Stimulated activated naive B cell treated with anti-CD40 and anti-IgM and Interleukin-4, amounts not matched to agents 10 μg/mL and 1 μg/mL and 100 μg/mL, for 72 hours (primary cell): Measurements from ENCODE around the gene DHRSX.
"Not testable (repeated sequence)": the region's sequence is repeated elsewhere in the genome, so short reads cannot be mapped to it uniquely, and the experiment has no call there.

Experiments used
- ATAC-seq, 2 donors: fragments of 150-1000 bp; cut with Tn5 transposase; replicated peaks; 2 replicates each; pipeline ENCODE4 v1.10.0; 2021; ENCODE audit warnings: moderate library complexity in 1 of 2
- DNase-seq: peaks from one replicate; pipeline ENCODE4 v3.0.0; 2021
- H3K27ac Mint-ChIP-seq: one replicate; pipeline ENCODE4 v1.8.0; 2022; ENCODE audit warnings: mild to moderate bottlenecking, mixed read lengths
- H3K27me3 Mint-ChIP-seq, 2 donors: one replicate each; pipeline ENCODE4 v1.8.0; 2022; ENCODE audit warnings: mixed read lengths in 2 of 2
- H3K36me3 Mint-ChIP-seq, 2 donors: one replicate each; pipeline ENCODE4 v1.8.0; 2022; ENCODE audit warnings: mixed read lengths in 2 of 2, mild to moderate bottlenecking in 1 of 2
- H3K4me1 Mint-ChIP-seq, 2 donors: one replicate each; pipeline ENCODE4 v1.8.0; 2022; ENCODE audit warnings: mixed read lengths in 2 of 2, mild to moderate bottlenecking in 1 of 2
- H3K4me3 Mint-ChIP-seq, 2 donors: one replicate each; pipeline ENCODE4 v1.8.0; 2022; ENCODE audit warnings: mild to moderate bottlenecking in 2 of 2, mixed read lengths in 2 of 2, moderate library complexity in 1 of 2
- H3K9me3 Mint-ChIP-seq, 2 donors: one replicate each; pipeline ENCODE4 v1.8.0; 2022; ENCODE audit warnings: mixed read lengths in 2 of 2, mild to moderate bottlenecking in 1 of 2

Gene DHRSX

GRCh38 chrX:2534261-2535021 is 33.7 kb upstream of the DHRSX start:
- H3K27ac Mint-ChIP-seq, DNase-seq, H3K9me3 Mint-ChIP-seq: not testable (repeated sequence)

GRCh38 chrX:2533424-2533823 is 32.6 kb upstream of the DHRSX start:
- ATAC-seq (no peak), DNase-seq (no peak)
- Mint-ChIP-seq H3K9me3 (peaks cover 0 to 4% of the 10 kb centered on the region in 2 donors), H3K4me3 (no peak overlapping the region), H3K27ac (no peak overlapping the region), H3K27me3 (peaks cover 0 to 9% of the 10 kb centered on the region in 2 donors), H3K4me1 (no peaks in the 10 kb centered on the region), H3K36me3 (no peaks in the 10 kb centered on the region)

More at GRCh38 chrX:2534261-2535021, 33.7 kb upstream of the DHRSX start:
- H3K4me1 Mint-ChIP-seq, H3K4me3 Mint-ChIP-seq, ATAC-seq, H3K36me3 Mint-ChIP-seq: not testable (repeated sequence)
- H3K27me3 Mint-ChIP-seq, result peaks cover 0 to 12% of the 10 kb centered on the region in 2 donors

GRCh38 chrX:2526390-2526789 is 25.6 kb upstream of the DHRSX start:
- H3K4me3 Mint-ChIP-seq, result peak overlapping the region in 1 of 2 donors; percentile 37
- DNase-seq (peak; percentile 33), ATAC-seq (peak; percentile 59 to 62)
- peaks cover 16 to 23% of the 10 kb centered on the region in 2 donors for H3K36me3 Mint-ChIP-seq
- H3K9me3 Mint-ChIP-seq, result peaks cover 15 to 16% of the 10 kb centered on the region in 2 donors
- H3K4me1 Mint-ChIP-seq, result peaks cover 10 to 14% of the 10 kb centered on the region in 2 donors
- peak overlapping the region; percentile 65 for H3K27ac Mint-ChIP-seq
- peaks cover 7 to 10% of the 10 kb centered on the region in 2 donors for H3K27me3 Mint-ChIP-seq

GRCh38 chrX:2523911-2524310 is 23.1 kb upstream of the DHRSX start:
- peaks cover 10 to 16% of the 10 kb centered on the region in 2 donors for H3K4me1 Mint-ChIP-seq
- no peak overlapping the region for H3K4me3 Mint-ChIP-seq
- DNase-seq (no peak), ATAC-seq (no peak)
- peaks cover 17 to 23% of the 10 kb centered on the region in 2 donors for H3K36me3 Mint-ChIP-seq
- H3K27ac Mint-ChIP-seq, result no peak overlapping the region
- peaks cover 15 to 16% of the 10 kb centered on the region in 2 donors for H3K9me3 Mint-ChIP-seq
- H3K27me3 Mint-ChIP-seq, result peaks cover 7 to 10% of the 10 kb centered on the region in 2 donors

GRCh38 chrX:2521927-2522386 is 21.2 kb upstream of the DHRSX start:
- peaks cover 4 to 6% of the 10 kb centered on the region in 2 donors for H3K27me3 Mint-ChIP-seq
- peak overlapping the region; percentile 68 to 77 for H3K4me3 Mint-ChIP-seq
- peaks cover 20 to 22% of the 10 kb centered on the region in 2 donors for H3K4me1 Mint-ChIP-seq
- ATAC-seq (no peak), DNase-seq (no peak)
- H3K36me3 Mint-ChIP-seq, result peaks cover 13 to 18% of the 10 kb centered on the region in 2 donors
- H3K9me3 Mint-ChIP-seq, result peaks cover 11 to 12% of the 10 kb centered on the region in 2 donors
- H3K27ac Mint-ChIP-seq, result peak overlapping the region; percentile 96

GRCh38 chrX:2521092-2521926 is 20.5 kb upstream of the DHRSX start:
- H3K36me3 Mint-ChIP-seq, result peaks cover 7 to 12% of the 10 kb centered on the region in 2 donors
- DNase-seq (peak; percentile 76), ATAC-seq (peak; percentile 95)
- peaks cover 0 to 4% of the 10 kb centered on the region in 2 donors for H3K27me3 Mint-ChIP-seq
- H3K4me1 Mint-ChIP-seq, result peaks cover 20% of the 10 kb centered on the region in 2 donors
- H3K27ac Mint-ChIP-seq, result peak overlapping the region; percentile 96
- peaks cover 5% of the 10 kb centered on the region in 2 donors for H3K9me3 Mint-ChIP-seq
- peak overlapping the region; percentile 68 to 77 for H3K4me3 Mint-ChIP-seq

- peaks cover 5 to 8% of the 10 kb centered on the region in 2 donors for H3K36me3 Mint-ChIP-seq
These were observed 19.8 kb upstream of the DHRSX start for GRCh38 chrX:2520539-2520938.

GRCh38 chrX:2519638-2520037 is 18.9 kb upstream of the DHRSX start:
- not testable (repeated sequence) for H3K36me3 Mint-ChIP-seq, ATAC-seq, H3K27ac Mint-ChIP-seq, H3K4me3 Mint-ChIP-seq, H3K9me3 Mint-ChIP-seq, H3K27me3 Mint-ChIP-seq, DNase-seq
- H3K4me1 Mint-ChIP-seq, result peaks cover 22 to 33% of the 10 kb centered on the region in 2 donors

More at GRCh38 chrX:2520539-2520938, 19.8 kb upstream of the DHRSX start:
- H3K9me3 Mint-ChIP-seq, result peaks cover 0 to 1% of the 10 kb centered on the region in 2 donors
- peaks cover 0 to under 1% of the 10 kb centered on the region in 2 donors for H3K27me3 Mint-ChIP-seq
- peaks cover 21 to 27% of the 10 kb centered on the region in 2 donors for H3K4me1 Mint-ChIP-seq
- no peak overlapping the region for H3K4me3 Mint-ChIP-seq
- no peak overlapping the region for H3K27ac Mint-ChIP-seq
- ATAC-seq (no peak), DNase-seq (no peak)

- peak; percentile 7 to 8 for ATAC-seq
- Mint-ChIP-seq H3K9me3 (no peaks in the 10 kb centered on the region), H3K27ac (peak overlapping the region; percentile 83), H3K27me3 (no peaks in the 10 kb centered on the region), H3K4me3 (peak overlapping the region; percentile 49 to 61), H3K36me3 (peaks cover 3% of the 10 kb centered on the region in 2 donors), H3K4me1 (peaks cover 27 to 43% of the 10 kb centered on the region in 2 donors)
- no peak for DNase-seq
These were observed 16.3 kb upstream of the DHRSX start for GRCh38 chrX:2517055-2517454.

GRCh38 chrX:2516623-2517022 is 15.8 kb upstream of the DHRSX start:
- peak overlapping the region; percentile 49 to 61 for H3K4me3 Mint-ChIP-seq
- no peaks in the 10 kb centered on the region for H3K27me3 Mint-ChIP-seq
- ATAC-seq (peak; percentile 66 to 68), DNase-seq (peak; percentile 33)
- H3K4me1 Mint-ChIP-seq, result peaks cover 28 to 47% of the 10 kb centered on the region in 2 donors
- H3K36me3 Mint-ChIP-seq, result peaks cover 3% of the 10 kb centered on the region in 2 donors
- peak overlapping the region; percentile 83 for H3K27ac Mint-ChIP-seq
- H3K9me3 Mint-ChIP-seq, result no peaks in the 10 kb centered on the region

GRCh38 chrX:2514131-2514530 is 13.4 kb upstream of the DHRSX start:
- Mint-ChIP-seq H3K9me3 (no peaks in the 10 kb centered on the region), H3K36me3 (no peaks in the 10 kb centered on the region), H3K4me1 (peaks cover 26 to 51% of the 10 kb centered on the region in 2 donors), H3K27ac (no peak overlapping the region), H3K4me3 (no peak overlapping the region), H3K27me3 (no peaks in the 10 kb centered on the region)
- DNase-seq, result no peak
- ATAC-seq, result peak in 1 of 2 donors; percentile 15

GRCh38 chrX:2513121-2513664 is 12.4 kb upstream of the DHRSX start:
- ATAC-seq, result no peak
- Mint-ChIP-seq H3K4me3 (no peak overlapping the region), H3K4me1 (peaks cover 30 to 58% of the 10 kb centered on the region in 2 donors), H3K36me3 (no peaks in the 10 kb centered on the region), H3K27me3 (no peaks in the 10 kb centered on the region), H3K27ac (no peak overlapping the region), H3K9me3 (no peaks in the 10 kb centered on the region)
- no peak for DNase-seq

- DNase-seq (no peak), ATAC-seq (no peak)
- Mint-ChIP-seq H3K27me3 (no peaks in the 10 kb centered on the region), H3K9me3 (no peaks in the 10 kb centered on the region), H3K4me3 (no peak overlapping the region), H3K36me3 (no peaks in the 10 kb centered on the region), H3K4me1 (peaks cover 28 to 51% of the 10 kb centered on the region in 2 donors), H3K27ac (no peak overlapping the region)
These were observed 11.7 kb upstream of the DHRSX start for GRCh38 chrX:2512501-2512900.

GRCh38 chrX:2511326-2511725 is 10.6 kb upstream of the DHRSX start:
- no peaks in the 10 kb centered on the region for H3K9me3 Mint-ChIP-seq
- peaks cover 21 to 43% of the 10 kb centered on the region in 2 donors for H3K4me1 Mint-ChIP-seq
- ATAC-seq (no peak), DNase-seq (no peak)
- no peaks in the 10 kb centered on the region for H3K36me3 Mint-ChIP-seq
- no peaks in the 10 kb centered on the region for H3K27me3 Mint-ChIP-seq
- H3K4me3 Mint-ChIP-seq, result no peak overlapping the region
- no peak overlapping the region for H3K27ac Mint-ChIP-seq
